WTC11 (cell line): ENCODE data around the gene RTP3. TPM values are rescaled to one million over a fixed set of nuclear protein-coding genes. Genes with fewer than 3 reads are reported as not detected.

ENCODE experiments used
- ATAC-seq: fragments of 200-7000 bp; cut with Tn5 transposase; 2 replicates; pipeline ENCODE4 v1.10.0; 2021; ENCODE audit warnings: mild to moderate bottlenecking, moderate library complexity
- CTCF ChIA-PET: fragments of 300-600 bp; sonication (Branson Sonifier 250); formaldehyde crosslinking; loops from one replicate; lab custom pipeline; 2021; ENCODE audit warnings: antibody characterized with exemption; lab: Charles Lee
- POLR2A ChIA-PET: fragments of 350-600 bp; sonication (Branson Sonifier 250); formaldehyde crosslinking; loops from one replicate; lab custom pipeline; 2021; ENCODE audit warnings: antibody characterized with exemption; lab: Charles Lee
- DNase-seq: peaks from one replicate; pipeline ENCODE4 v3.0.0; 2021; ENCODE audit warnings: low spot score
- H3K27ac Mint-ChIP-seq: 2 replicates; pipeline ENCODE4 v1.8.0; 2021; ENCODE audit warnings: mixed read lengths
- H3K27me3 Mint-ChIP-seq: 2 replicates; pipeline ENCODE4 v1.8.0; 2021; ENCODE audit warnings: low read depth, mild to moderate bottlenecking, moderate library complexity, mixed read lengths
- H3K36me3 Mint-ChIP-seq: 2 replicates; pipeline ENCODE4 v1.8.0; 2021; ENCODE audit warnings: mixed read lengths
- H3K4me1 Mint-ChIP-seq: 2 replicates; pipeline ENCODE4 v1.8.0; 2022; ENCODE audit warnings: mixed read lengths
- H3K4me3 Mint-ChIP-seq: 2 replicates; pipeline ENCODE4 v1.8.0; 2021; ENCODE audit warnings: mild to moderate bottlenecking, moderate library complexity, mixed read lengths
- H3K9me3 Mint-ChIP-seq: 2 replicates; pipeline ENCODE4 v1.8.0; 2021; ENCODE audit warnings: mixed read lengths
- AR ChIP-seq: fragments of 250-450 bp; sonication (Bioruptor Pico); IDR thresholded peaks from 2 replicates; pipeline ENCODE4 v1.9.0; 2021; ENCODE audit warnings: mild to moderate bottlenecking
- ATF6 ChIP-seq: sonication (generic); formaldehyde crosslinking; IDR thresholded peaks from 2 replicates; pipeline ENCODE4 v1.8.1; 2023; ENCODE audit warnings: mild to moderate bottlenecking, missing genetic modification reagents
- CDX4 ChIP-seq: fragments of 250-450 bp; sonication (Bioruptor Pico); IDR thresholded peaks from 2 replicates; pipeline ENCODE4 v1.9.0; 2021; ENCODE audit warnings: moderate library complexity, mild to moderate bottlenecking, inconsistent platforms, borderline replicate concordance
- ERG ChIP-seq: fragments of 250-450 bp; sonication (Bioruptor Pico); IDR thresholded peaks from 2 replicates; pipeline ENCODE4 v1.8.0; 2021; ENCODE audit warnings: mild to moderate bottlenecking
- HMGA2 ChIP-seq: fragments of 250-450 bp; sonication (Bioruptor Pico); IDR thresholded peaks from 2 replicates; pipeline ENCODE4 v1.4.0; 2021; ENCODE audit warnings: mild to moderate bottlenecking, moderate library complexity
- KAT7 ChIP-seq: sonication (generic); formaldehyde crosslinking; IDR thresholded peaks from 2 replicates; pipeline ENCODE4 v1.8.1; 2023; ENCODE audit warnings: missing genetic modification reagents, mild to moderate bottlenecking, borderline replicate concordance
- MYBL2 ChIP-seq: sonication (generic); formaldehyde crosslinking; IDR thresholded peaks from 2 replicates; pipeline ENCODE4 v1.8.1; 2023; ENCODE audit warnings: mild to moderate bottlenecking, moderate library complexity, missing genetic modification reagents
- NFATC4 ChIP-seq: fragments of 250-450 bp; sonication (Bioruptor Pico); IDR thresholded peaks from 2 replicates; pipeline ENCODE4 v1.9.0; 2021; ENCODE audit warnings: mild to moderate bottlenecking
- RORB ChIP-seq: fragments of 250-450 bp; sonication (Bioruptor Pico); IDR thresholded peaks from 2 replicates; pipeline ENCODE4 v1.9.0; 2021; ENCODE audit warnings: mild to moderate bottlenecking
- SMAD4 ChIP-seq: sonication (generic); formaldehyde crosslinking; IDR thresholded peaks from 2 replicates; pipeline ENCODE4 v1.8.0; 2022; ENCODE audit warnings: mild to moderate bottlenecking, missing genetic modification reagents
- SP1 ChIP-seq: sonication (generic); formaldehyde crosslinking; conservative IDR thresholded peaks from 2 replicates; pipeline ENCODE4 v1.8.1; 2022; ENCODE audit warnings: missing genetic modification reagents
- TEAD1 ChIP-seq: sonication (generic); formaldehyde crosslinking; IDR thresholded peaks from 2 replicates; pipeline ENCODE4 v1.8.0; 2022; ENCODE audit warnings: mild to moderate bottlenecking, missing genetic modification reagents
- TEAD4 ChIP-seq: sonication (generic); formaldehyde crosslinking; IDR thresholded peaks from 2 replicates; pipeline ENCODE4 v1.8.0; 2022; ENCODE audit warnings: mild to moderate bottlenecking, missing genetic modification reagents
- TP53 ChIP-seq: sonication (generic); formaldehyde crosslinking; IDR thresholded peaks from 2 replicates; pipeline ENCODE4 v1.8.1; 2023; ENCODE audit warnings: mild to moderate bottlenecking, missing genetic modification reagents
- ZBTB43 ChIP-seq: sonication (generic); formaldehyde crosslinking; IDR thresholded peaks from 2 replicates; pipeline ENCODE4 v1.8.1; 2023; ENCODE audit warnings: mild to moderate bottlenecking, missing genetic modification reagents
- ZNF138 ChIP-seq: sonication (generic); formaldehyde crosslinking; conservative IDR thresholded peaks from 2 replicates; pipeline ENCODE4 v1.8.1; 2022; ENCODE audit warnings: mild to moderate bottlenecking, moderate library complexity, missing genetic modification reagents
- ZNF281 ChIP-seq: sonication (generic); formaldehyde crosslinking; IDR thresholded peaks from 2 replicates; pipeline ENCODE4 v1.8.0; 2023; ENCODE audit warnings: mild to moderate bottlenecking, missing genetic modification reagents
- ZNF416 ChIP-seq: fragments of 250-450 bp; sonication (Bioruptor Pico); IDR thresholded peaks from 2 replicates; pipeline ENCODE4 v1.9.0; 2021; ENCODE audit warnings: mild to moderate bottlenecking, inconsistent platforms
- ZNF671 ChIP-seq: fragments of 250-450 bp; sonication (Bioruptor Pico); IDR thresholded peaks from 2 replicates; pipeline ENCODE4 v1.8.0; 2021; ENCODE audit warnings: mild to moderate bottlenecking
- total RNA-seq: library from RNA; stranded (reverse); gene quantifications from 3 replicates; pipeline ENCODE4 v1.2.3, GENCODE V29; 2021

The RTP3 gene
- total RNA-seq, 1 experiment from 2014 or later = not detected

- Mint-ChIP-seq H3K36me3 (no peaks in the 10 kb centered on the region), H3K27me3 (no peaks in the 10 kb centered on the region; the same call in 1 of the 2 replicates), H3K9me3 (no peaks in the 10 kb centered on the region), H3K27ac (no peak overlapping the region), H3K4me3 (no peak overlapping the region), H3K4me1 (no peaks in the 10 kb centered on the region)
- TF ChIP-seq ZNF281 (CRISPR knock-in tag) (no peak), HMGA2 (no peak), ZNF138 (CRISPR knock-in tag) (no peak), RORB (CRISPR knock-in tag) (no peak), ZBTB43 (CRISPR knock-in tag) (no peak), SP1 (no peak), SMAD4 (CRISPR knock-in tag) (no peak), ERG (CRISPR knock-in tag) (no peak), ATF6 (CRISPR knock-in tag) (no peak), ZNF416 (CRISPR knock-in tag) (no peak), AR (no peak), CDX4 (no peak), TEAD1 (CRISPR knock-in tag) (no peak), TEAD4 (CRISPR knock-in tag) (no peak), TP53 (no peak), NFATC4 (CRISPR knock-in tag) (no peak), MYBL2 (CRISPR knock-in tag) (no peak), KAT7 (no peak), ZNF671 (CRISPR knock-in tag) (no peak)
- no peak for ATAC-seq
- DNase-seq = no peak
- ChIA-PET POLR2A (no interaction called here), CTCF (no interaction called here)
These were observed 43.2 kb upstream of the RTP3 start for GRCh38 chr3:46454606-46455005.
